ENCODE data around the gene AAR2. TPM values are rescaled to one million over a fixed set of nuclear protein-coding genes. Genes with fewer than 3 reads are reported as not detected.

The AAR2 gene
- total RNA-seq, 1 experiment from 2014 or later, result 36.9 TPM

GRCh38 chr20:36238153-36238552 is 1.9 kb downstream of the AAR2 start:
- H3K79me2 ChIP-seq (ENCODE audit: insufficient read depth, low read length), result peaks cover 6% of the 10 kb centered on the region; the same call in 1 of the 2 replicates
- H2BK20ac ChIP-seq (ENCODE audit: low read depth, low read length, poor library complexity, severe bottlenecking), result no peak overlapping the region
- H3K56ac ChIP-seq (ENCODE audit: insufficient read length, low read depth, low read length), result no peak overlapping the region
- TF ChIP-seq CTCF (conservative IDR thresholded peaks at IDR 0.05), result no peak
- no peak for DNase-seq
- H2AFZ ChIP-seq (ENCODE audit: low read length), result no peak overlapping the region
- no peak overlapping the region for H3K9ac ChIP-seq (ENCODE audit: extremely low read depth, insufficient read length, low read length)
- H2AK5ac ChIP-seq (ENCODE audit: insufficient read length, low read length), result no peak overlapping the region
- no peak overlapping the region for H3K18ac ChIP-seq (ENCODE audit: insufficient read length, low read depth, low read length)
- H2BK12ac ChIP-seq (ENCODE audit: insufficient read length, low read depth, low read length), result no peak overlapping the region
- H4K91ac ChIP-seq (ENCODE audit: insufficient read length, low read depth, low read length), result no peak overlapping the region
- no CpG with 5 or more reads among the region's 3 CpGs for WGBS (ENCODE audit: extremely low coverage, insufficient read length, low lambda C conversion rate)
- H3K27ac ChIP-seq (ENCODE audit: insufficient read length, low read depth, low read length), result no peak overlapping the region
- no peak overlapping the region for H4K8ac ChIP-seq (replicated peaks; ENCODE audit: insufficient read length, low read depth, low read length)
- H3K9me3 Mint-ChIP-seq, result no peaks in the 10 kb centered on the region
- H2BK15ac ChIP-seq (ENCODE audit: low read depth, low read length), result no peak overlapping the region
- no peak overlapping the region for H3T11ph ChIP-seq (ENCODE audit: low read length)
- no peak overlapping the region for H3K14ac ChIP-seq (ENCODE audit: insufficient read depth, low read length)
- no peak overlapping the region for H3K4me2 ChIP-seq (ENCODE audit: insufficient read depth, insufficient read length, low read length)
- H4K5ac ChIP-seq (ENCODE audit: insufficient read length, low read depth, low read length), result no peak overlapping the region
- H3K27me3 Mint-ChIP-seq (ENCODE audit: low read depth), result peaks cover 5% of the 10 kb centered on the region; the same call in 1 of the 2 replicates
- H4K20me1 ChIP-seq (ENCODE audit: control insufficient read depth, insufficient read depth, insufficient read length), result no peaks in the 10 kb centered on the region
- H3K36me3 Mint-ChIP-seq (ENCODE audit: insufficient read depth in 1 of 3, low read depth in 3 of 3), result peaks cover 9 to 30% (median 20%) of the 10 kb centered on the region in 3 experiments; a peak in 6 of 7 replicates
- H3K4ac ChIP-seq (ENCODE audit: low read depth, low read length), result no peak overlapping the region
- no peak overlapping the region for H2BK120ac ChIP-seq (ENCODE audit: low read depth, low read length, poor library complexity, severe bottlenecking)
- H3K79me1 ChIP-seq (ENCODE audit: insufficient read depth, low read depth, low read length, poor library complexity, severe bottlenecking), result peaks cover 7% of the 10 kb centered on the region
- peaks cover 4% of the 10 kb centered on the region; the same call in 1 of the 2 replicates for H3K4me1 ChIP-seq (ENCODE audit: insufficient read depth, low read length)
- H3K4me1 Mint-ChIP-seq, result peaks cover 13 to 15% of the 10 kb centered on the region in 2 experiments
- H2BK5ac ChIP-seq (ENCODE audit: insufficient read length, low read length), result no peak overlapping the region
- H3K4me3 Mint-ChIP-seq, result peak overlapping the region in 1 of 2 experiments; percentile 35; a peak in 3 of 5 replicates
- no peaks in the 10 kb centered on the region for H3K9me3 ChIP-seq (ENCODE audit: control insufficient read depth, low read depth, low read length)
- peaks cover 8% of the 10 kb centered on the region for H3K23me2 ChIP-seq (ENCODE audit: insufficient read length, low read depth, low read length, poor library complexity, severe bottlenecking)
- no peak overlapping the region for H3K27ac Mint-ChIP-seq
- no peaks in the 10 kb centered on the region for H3K27me3 ChIP-seq (ENCODE audit: insufficient read depth, low read length)
- H3K23ac ChIP-seq (ENCODE audit: insufficient read length, low read depth, low read length), result no peak overlapping the region

Data from H9 (cell line).